Spleen (tissue), 7 donors: ENCODE results near the gene VSNL1.

ENCODE experiments used
- POLR2AphosphoS5 ChIP-seq, 3 donors: sonication (generic); formaldehyde crosslinking; IDR thresholded peaks; one replicate each; pipeline ENCODE4 v1.5.1; 2017; ENCODE audit warnings: antibody characterized with exemption in 3 of 3
- TF ChIP-seq, protein P1 (sequence below), 11 experiments: fragments of 200-600 bp in 7 of 11; fragments of 450-650 bp in 4 of 11; sonication (generic) in 4 of 11; IDR thresholded peaks in 8 of 11; conservative IDR thresholded peaks in 3 of 11; 1 replicate in 7 of 11; 2 replicates in 4 of 11; pipeline versions ENCODE4 v1.4.0 to v1.8.0; 2016 to 2021; ENCODE audit warnings: antibody characterized with exemption in 11 of 11, inconsistent platforms in 4 of 11, mild to moderate bottlenecking in 1 of 11
- donor health status: DM: no; HTN: no; CAD: no; lungs with moderate emphysema.
- donor health status: DM: no; HTN: no; CAD: no.
- donor health status: DM: no; HTN: no; CAD: no.

DNA sequence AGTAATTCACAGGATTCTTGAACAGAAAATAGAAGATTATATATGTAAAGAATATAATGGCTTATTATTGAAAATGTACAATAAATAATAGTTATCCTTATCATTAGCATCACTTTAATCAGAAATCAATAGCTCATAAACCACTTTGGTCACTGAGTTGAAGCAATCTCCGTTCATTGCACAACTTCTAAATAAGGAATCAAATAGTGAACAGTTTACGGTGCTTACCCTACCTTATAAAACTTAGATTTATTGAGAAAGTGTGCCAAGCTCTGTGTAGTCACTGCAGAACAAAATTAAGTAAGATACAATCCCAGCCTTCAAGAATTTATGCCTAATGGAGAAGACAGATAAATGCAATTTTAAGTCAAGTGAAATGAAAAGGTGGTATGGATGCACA is 6.7 kb downstream of the VSNL1 start:
- TF ChIP-seq, protein P1, sequence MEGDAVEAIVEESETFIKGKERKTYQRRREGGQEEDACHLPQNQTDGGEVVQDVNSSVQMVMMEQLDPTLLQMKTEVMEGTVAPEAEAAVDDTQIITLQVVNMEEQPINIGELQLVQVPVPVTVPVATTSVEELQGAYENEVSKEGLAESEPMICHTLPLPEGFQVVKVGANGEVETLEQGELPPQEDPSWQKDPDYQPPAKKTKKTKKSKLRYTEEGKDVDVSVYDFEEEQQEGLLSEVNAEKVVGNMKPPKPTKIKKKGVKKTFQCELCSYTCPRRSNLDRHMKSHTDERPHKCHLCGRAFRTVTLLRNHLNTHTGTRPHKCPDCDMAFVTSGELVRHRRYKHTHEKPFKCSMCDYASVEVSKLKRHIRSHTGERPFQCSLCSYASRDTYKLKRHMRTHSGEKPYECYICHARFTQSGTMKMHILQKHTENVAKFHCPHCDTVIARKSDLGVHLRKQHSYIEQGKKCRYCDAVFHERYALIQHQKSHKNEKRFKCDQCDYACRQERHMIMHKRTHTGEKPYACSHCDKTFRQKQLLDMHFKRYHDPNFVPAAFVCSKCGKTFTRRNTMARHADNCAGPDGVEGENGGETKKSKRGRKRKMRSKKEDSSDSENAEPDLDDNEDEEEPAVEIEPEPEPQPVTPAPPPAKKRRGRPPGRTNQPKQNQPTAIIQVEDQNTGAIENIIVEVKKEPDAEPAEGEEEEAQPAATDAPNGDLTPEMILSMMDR (IDR thresholded peaks at IDR 0.05 in 8 of 11, conservative IDR thresholded peaks at IDR 0.05 in 3 of 11) = no peak
- no peak for TF ChIP-seq POLR2AphosphoS5 (IDR thresholded peaks at IDR 0.05)
